ENCODE results near the gene SYS1.

Gene SYS1

GRCh38 chr20:45387274-45387673 lies 24.3 kb downstream of the SYS1 start:
- DNase-seq (ENCODE audit: low read depth) = no peak

- DNase-seq (ENCODE audit: low read depth) = no peak
Measured at GRCh38 chr20:45390931-45391330, 28.0 kb downstream of the SYS1 start.

- DNase-seq (ENCODE audit: low read depth) = no peak
Measured at GRCh38 chr20:45391559-45391958, 28.6 kb downstream of the SYS1 start.

GRCh38 chr20:45392733-45393132 lies 29.8 kb downstream of the SYS1 start:
- DNase-seq (ENCODE audit: low read depth) = no peak

- DNase-seq (ENCODE audit: low read depth) = no peak
Measured at GRCh38 chr20:45394221-45395113, 31.5 kb downstream of the SYS1 start.

- DNase-seq (ENCODE audit: low read depth) = no peak
Measured at GRCh38 chr20:45395114-45395415, 32.1 kb downstream of the SYS1 start.

- no peak for DNase-seq (ENCODE audit: low read depth)
Measured at GRCh38 chr20:45399018-45399417, 36.1 kb downstream of the SYS1 start.

- no peak for DNase-seq (ENCODE audit: low read depth)
Measured at GRCh38 chr20:45400346-45401031, 37.5 kb downstream of the SYS1 start.

- no peak for DNase-seq (ENCODE audit: low read depth)
Measured at GRCh38 chr20:45402946-45403345, 40.0 kb downstream of the SYS1 start.

GRCh38 chr20:45404438-45404837 lies 41.5 kb downstream of the SYS1 start:
- DNase-seq (ENCODE audit: low read depth) = no peak

- DNase-seq (ENCODE audit: low read depth) = no peak
Measured at GRCh38 chr20:45405571-45406259, 42.8 kb downstream of the SYS1 start.

GRCh38 chr20:45406260-45407066 lies 43.5 kb downstream of the SYS1 start:
- peak; percentile 47 for DNase-seq (ENCODE audit: low read depth)

GRCh38 chr20:45407067-45407745 lies 44.2 kb downstream of the SYS1 start:
- DNase-seq (ENCODE audit: low read depth) = no peak

GRCh38 chr20:45407783-45408645 lies 45.1 kb downstream of the SYS1 start, which contains the start of gene DBNDD2:
DBNDD2 (plus strand) TSS chr20:45408289; CDS start chr20:45408468, 179 bp downstream.
- DNase-seq (ENCODE audit: low read depth) = no peak

- no peak for DNase-seq (ENCODE audit: low read depth)
Measured at GRCh38 chr20:45408646-45409213, 45.8 kb downstream of the SYS1 start.

GRCh38 chr20:45409521-45410272 lies 46.7 kb downstream of the SYS1 start:
- DNase-seq (ENCODE audit: low read depth) = no peak

- DNase-seq (ENCODE audit: low read depth) = no peak
Measured at GRCh38 chr20:45410887-45411286, 47.9 kb downstream of the SYS1 start.

- DNase-seq (ENCODE audit: low read depth) = no peak
Measured at GRCh38 chr20:45412653-45413052, 49.7 kb downstream of the SYS1 start.

- DNase-seq (ENCODE audit: low read depth) = no peak
Measured at GRCh38 chr20:45413479-45413878, 50.5 kb downstream of the SYS1 start.

Data from activated T-cell treated with anti-CD3 and anti-CD28 coated beads for 48 hours (primary cell).